ENCODE measurements around the gene FOXO3.

Gene FOXO3

DNA sequence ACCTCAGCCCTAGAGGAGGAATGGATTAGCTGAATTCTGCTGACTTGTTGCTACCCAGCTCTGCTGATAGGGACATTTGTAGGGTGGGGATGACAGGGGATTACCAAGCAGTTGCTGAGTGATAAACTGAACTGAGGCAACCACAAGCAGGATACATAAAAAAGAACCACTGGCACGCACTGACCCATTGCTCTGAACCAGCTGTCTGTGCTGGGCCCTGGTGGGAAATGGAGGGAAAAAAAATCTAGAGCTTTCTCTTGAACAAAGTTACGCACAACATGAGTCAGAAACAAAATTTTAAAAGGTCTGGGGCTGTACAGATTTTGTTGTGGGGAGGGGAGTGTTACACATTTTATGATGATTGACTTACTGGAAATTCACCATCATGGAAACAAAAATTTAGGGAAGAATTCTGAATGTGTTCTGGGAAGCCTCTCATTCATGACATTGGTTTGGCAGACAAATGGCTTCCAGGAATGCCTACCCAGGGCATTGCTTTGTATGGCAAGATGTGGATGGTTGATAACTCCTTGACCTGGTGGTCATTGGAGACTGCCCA lies 37.7 kb downstream of the FOXO3 start:
- DNase-seq, result no peak

GRCh38 chr6:108604156-108604555 lies 43.4 kb downstream of the FOXO3 start:
- DNase-seq, result no peak

DNA sequence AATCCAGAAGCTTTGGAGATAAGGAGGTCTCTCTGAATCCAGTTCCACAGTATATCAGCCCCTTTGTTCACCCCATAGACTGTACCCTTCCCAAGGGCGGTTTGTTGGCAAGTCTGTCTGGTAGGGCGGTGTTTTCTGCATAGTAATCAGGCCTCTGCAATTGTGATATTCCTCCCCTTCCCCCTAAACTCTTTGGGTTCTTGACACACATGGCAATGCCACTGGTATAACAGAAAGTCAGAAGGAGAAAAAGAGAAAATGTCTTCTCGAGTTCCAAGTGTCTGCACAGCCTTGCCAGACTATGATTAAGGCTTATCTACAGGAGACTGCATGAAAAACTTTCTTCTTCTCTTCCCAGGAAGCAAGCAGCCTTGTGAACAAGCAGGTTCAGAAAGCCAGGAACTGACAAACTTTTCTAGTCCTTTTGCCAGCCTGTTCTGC lies 45.6 kb downstream of the FOXO3 start:
- no peak for DNase-seq

GRCh38 chr6:108608453-108609275 lies 47.9 kb downstream of the FOXO3 start:
- DNase-seq, result no peak

- no peak for DNase-seq
Observed at GRCh38 chr6:108609276-108609769, 48.6 kb downstream of the FOXO3 start.

GRCh38 chr6:108610270-108610839 lies 49.6 kb downstream of the FOXO3 start:
- DNase-seq, result no peak

- DNase-seq, result no peak
Observed at GRCh38 chr6:108610957-108611586, 50.4 kb downstream of the FOXO3 start.

GRCh38 chr6:108612852-108613251 lies 52.1 kb downstream of the FOXO3 start:
- no peak for DNase-seq

DNA sequence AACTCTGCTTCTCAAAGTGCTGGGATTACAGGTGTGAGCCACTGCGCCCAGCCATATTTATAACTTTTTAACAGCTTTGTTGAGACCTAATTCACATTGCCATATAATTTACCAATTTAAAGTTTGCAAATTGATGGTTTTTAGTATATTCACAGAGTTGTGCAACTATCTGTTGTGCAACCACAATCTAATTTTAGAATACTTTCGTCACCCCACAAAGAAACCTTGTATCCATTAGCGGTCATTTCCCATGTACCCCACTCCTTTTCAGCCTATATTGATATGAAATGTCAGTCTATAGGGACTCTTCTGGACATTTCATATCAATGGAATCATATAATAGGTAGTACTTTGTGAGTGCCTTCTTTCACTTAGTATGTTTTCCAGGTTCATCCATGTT lies 55.8 kb downstream of the FOXO3 start:
- no peak for DNase-seq

GRCh38 chr6:108616973-108617372 lies 56.3 kb downstream of the FOXO3 start:
- DNase-seq, result no peak

DNA sequence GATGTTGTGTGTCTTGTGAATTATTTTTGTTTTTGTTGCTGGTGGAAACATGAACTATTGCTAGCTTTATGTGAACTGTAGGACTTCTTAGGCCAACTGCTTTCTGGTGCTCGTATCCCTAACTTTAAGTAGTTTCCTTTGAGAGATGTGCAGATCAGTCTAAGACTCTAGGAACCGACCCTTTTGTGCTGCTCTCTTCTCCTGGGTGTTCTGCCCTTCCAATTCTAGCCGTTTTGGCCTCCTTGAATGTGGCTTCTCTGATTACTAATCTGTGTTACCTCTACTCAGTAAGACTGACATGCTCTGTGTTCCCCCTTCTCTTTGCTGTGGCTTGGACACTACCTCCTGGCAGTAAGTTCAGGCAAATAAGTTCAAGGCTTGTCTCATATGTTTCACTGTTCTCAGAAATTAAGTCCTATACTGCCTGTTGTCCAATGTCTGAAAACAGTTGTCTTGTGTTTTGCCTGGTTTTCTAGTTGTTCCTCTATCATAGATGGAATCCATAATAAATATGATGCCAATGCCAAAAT lies 58.0 kb downstream of the FOXO3 start:
- DNase-seq, result no peak

- no peak for DNase-seq
Observed at GRCh38 chr6:108619431-108620197, 58.9 kb downstream of the FOXO3 start.

DNA sequence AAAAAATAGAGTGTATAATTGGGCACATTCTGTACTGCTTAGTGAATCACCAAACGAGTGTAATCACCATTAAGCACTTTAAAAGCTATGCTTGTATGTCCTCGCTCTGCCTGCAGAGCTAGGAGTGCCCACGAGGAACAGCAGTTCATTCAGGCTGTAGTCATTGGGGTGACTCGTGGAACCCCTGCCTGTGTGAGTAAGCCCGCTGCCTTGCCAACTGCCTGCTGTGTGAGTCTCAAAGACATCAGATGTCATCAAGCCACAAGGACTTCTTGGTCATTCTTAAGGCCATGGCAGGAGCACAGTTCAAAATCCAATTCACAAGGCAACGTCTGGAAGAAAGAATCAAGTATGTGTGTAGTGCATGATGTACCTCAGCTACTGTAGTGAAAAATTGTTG lies 60.4 kb downstream of the FOXO3 start:
- DNase-seq, result peak; percentile 14

DNA sequence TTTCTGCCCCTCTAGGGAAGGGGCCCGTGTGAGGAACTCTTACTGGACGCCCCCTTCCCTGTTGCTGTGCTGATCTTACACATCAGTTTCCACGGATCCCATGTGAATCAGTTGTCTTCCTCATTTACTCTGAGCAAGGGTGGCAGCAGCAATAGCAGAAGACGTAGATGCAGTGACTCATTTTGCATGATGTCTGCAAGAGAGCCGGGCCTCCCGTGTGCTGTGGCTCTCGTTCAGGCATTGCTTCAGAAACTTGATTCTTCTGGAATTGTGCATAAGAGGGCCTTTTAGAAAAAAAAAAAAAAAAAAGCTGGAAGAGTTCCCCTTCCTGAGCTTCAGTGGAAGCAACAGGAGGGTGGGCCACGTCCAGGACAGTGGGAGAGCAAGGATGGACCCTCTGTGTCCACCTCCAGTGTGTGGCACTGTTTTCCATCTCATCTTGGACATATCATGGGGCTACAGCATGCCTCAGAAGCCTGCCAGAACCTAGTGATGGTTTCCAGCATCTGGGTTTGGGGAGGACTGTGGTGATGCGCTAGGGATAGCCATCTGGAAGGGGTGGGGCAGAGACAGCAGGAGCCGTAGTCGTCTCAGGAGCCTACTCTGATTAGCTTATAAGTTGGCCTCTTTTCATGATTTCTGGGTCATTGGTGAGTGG lies 62.1 kb downstream of the FOXO3 start:
- DNase-seq, result no peak

DNA sequence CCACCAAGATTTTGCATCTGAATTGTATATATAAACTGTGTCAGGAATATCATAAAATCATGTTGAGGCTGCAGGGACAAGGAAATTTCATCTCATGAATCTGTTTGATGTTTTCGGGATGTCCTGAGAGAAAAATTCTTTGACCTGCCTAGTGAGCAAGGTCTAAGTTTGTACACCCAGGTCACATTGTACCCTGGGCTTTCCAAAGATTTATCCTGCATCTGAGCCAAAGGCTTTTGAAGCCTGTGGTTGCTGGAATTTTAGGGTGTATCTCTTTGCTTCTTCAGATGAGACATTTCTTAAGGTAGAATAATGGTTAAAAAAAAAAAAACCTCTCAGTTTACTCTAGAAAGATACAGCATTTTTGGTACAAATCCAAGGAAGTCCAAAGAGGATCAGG lies 63.3 kb downstream of the FOXO3 start:
- no peak for DNase-seq

- no peak for DNase-seq
Observed at GRCh38 chr6:108625581-108625980, 64.9 kb downstream of the FOXO3 start.

GRCh38 chr6:108626777-108627176 lies 66.1 kb downstream of the FOXO3 start:
- no peak for DNase-seq

DNA sequence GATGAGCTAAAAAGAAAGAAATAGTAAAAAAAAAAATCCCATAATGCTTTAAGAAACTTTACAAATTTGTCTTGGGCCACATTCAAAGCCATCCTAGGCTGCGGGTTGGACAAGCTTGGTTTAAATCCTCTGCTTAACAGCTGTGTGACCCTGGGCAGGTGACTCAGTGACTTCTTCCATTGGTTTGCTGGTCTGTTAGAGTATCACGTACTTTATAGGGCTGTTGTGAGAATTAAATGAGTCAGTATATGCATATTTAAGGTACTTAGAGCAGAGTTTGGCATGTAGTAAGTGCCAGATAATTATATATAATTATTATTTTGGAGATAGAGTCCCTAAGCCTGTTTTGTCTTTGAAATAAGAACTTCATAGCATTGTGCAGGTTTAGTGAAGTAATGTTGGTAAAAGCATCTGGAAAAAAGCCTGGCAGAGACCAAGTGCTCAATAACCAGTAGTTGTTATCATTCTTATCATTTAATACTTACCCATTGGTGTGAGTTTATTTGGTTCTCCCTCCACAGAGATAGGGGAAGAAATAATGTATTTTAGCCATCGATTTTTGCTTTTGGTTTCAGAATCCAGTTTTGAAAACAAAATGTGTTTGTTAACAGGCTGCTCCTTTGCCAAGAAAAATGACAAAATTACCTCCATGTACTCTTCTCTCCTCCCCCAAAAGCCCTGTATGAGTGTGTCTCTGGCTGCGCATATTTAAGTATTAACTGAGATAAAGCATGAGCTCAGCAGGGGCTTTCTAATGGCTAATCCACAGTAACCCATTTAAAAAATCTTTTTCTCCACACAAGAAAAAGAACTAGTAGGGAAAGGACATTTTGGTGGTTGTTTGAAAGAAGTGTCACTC lies 67.2 kb downstream of the FOXO3 start:
- no peak for DNase-seq

- peak; percentile 16 for DNase-seq
Observed at GRCh38 chr6:108630050-108630714, 69.5 kb downstream of the FOXO3 start.

DNA sequence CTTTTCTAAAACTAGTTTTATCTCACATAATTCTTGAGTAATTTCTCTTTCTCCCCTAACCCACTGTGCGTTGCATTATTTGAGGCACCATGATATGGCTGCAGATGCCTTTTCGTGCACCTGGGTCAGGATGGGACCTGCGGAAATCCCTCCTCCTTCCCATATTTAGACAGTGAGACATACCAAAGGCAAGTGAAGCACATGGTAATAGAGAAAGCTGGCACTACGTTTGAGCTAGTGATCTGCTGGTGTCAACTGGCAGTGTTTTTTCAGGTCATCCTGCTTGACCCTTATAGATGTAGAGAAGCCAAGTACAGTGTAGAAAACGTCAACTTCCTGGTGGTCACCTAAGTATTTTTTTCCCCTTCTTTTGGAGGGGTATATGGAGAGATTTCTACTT lies 71.7 kb downstream of the FOXO3 start:
- DNase-seq, result no peak

Measured in CD4-positive, alpha-beta T cell treated with Interleukin-6 for 4 hours (primary cell).